NCI-H1436 (cell line): ENCODE data around the gene P2RX3.
"Not testable (repeated sequence)": the region's sequence is repeated elsewhere in the genome, so short reads cannot be mapped to it uniquely, and the experiment has no call there.

Source experiments
- DNase-seq: peaks from one replicate; lab custom pipeline; 2025; lab: John Stamatoyannopoulos, UW

P2RX3 gene

DNA sequence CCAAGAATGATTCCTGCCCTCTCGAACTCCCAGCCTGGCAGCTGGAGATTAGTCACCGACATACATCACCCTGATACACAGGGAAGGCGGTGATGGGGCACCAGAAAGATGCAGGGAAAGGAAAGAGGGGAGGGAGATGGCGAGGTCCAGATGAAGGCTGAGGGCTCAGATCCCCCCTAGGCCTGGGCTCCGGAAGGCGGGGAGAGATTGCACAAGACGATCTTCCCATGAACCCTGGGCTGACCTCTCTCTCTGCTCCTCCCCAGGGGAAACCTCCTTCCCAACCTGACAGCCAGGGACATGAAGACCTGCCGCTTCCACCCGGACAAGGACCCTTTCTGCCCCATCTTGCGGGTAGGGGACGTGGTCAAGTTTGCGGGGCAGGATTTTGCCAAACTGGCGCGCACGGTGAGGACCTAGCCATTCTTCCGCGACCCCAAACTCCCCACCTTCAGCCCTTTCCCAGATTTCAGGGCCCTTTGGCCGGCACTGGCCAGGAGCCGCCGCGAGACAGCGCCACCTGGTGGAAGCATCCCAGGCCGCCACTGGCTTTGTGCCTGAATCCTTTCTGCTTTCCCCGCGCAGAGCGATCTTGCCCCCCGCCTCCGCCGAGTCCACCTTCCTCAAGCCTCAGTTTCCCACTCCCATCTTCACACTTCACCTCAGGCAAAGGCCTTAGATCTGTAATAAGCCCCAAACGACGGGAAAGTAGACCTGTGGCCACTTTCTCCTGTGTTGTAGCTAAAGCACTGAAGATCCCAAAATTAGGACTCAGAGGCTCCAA lies 11.5 kb downstream of the P2RX3 start:
- no peak for DNase-seq

DNA sequence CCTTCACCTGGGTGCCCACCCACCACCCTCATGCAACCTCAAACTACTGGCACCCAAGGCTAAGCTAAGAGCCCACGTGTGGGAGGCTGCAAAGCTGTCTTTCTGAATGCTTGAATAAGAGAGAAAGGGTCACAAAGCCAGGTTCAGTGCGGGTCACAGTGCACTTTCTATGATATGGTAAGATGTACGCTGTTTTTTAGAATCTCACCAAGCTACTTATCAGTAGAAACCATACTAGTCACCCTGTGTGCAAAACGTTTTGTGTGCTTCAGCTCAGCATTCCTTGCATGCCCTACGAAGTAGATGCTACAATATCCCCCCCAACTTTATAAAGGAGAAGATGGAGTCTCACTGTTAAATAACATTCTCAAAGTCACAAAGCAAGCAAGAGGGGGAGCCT lies 14.9 kb downstream of the P2RX3 start:
- DNase-seq, result no peak

DNA sequence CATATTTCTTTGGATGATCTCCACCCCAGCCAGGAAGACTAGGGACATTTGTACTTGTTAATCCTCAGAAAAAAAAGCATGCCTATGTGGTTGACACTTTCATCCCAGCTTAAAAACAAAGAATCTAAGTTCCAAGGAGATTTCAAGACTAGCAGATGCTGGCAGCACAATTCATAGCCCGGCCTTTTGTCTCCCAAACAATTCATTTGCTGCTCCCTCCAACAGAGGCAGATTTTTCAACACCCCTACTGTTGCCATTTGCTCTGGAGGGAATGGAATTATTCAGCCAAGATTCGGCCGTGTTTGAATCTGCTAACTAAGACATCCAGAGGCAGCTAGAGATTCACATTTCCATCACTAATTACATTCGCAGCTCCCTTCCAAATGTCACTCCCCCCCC lies 15.3 kb downstream of the P2RX3 start:
- DNase-seq, result no peak

DNA sequence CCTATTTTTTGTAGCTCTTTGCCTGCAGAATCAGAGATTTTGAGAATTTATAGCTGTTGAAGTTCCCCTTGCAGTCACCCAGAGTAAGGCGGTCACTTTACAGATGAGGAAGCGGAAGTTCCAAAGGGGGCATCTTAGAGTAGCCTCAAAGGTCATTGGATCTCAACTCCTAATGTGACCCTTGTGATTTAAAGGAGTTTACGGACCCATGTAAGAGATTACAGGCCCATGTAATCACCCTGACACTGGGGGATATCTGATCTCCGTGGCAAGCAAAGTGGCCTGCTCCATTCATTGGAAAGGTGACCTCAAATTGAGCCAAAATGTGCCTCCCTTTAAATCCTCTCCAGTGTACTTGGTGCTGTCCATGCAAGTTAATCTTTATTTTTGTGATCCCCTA lies 15.7 kb downstream of the P2RX3 start:
- DNase-seq, result no peak

DNA sequence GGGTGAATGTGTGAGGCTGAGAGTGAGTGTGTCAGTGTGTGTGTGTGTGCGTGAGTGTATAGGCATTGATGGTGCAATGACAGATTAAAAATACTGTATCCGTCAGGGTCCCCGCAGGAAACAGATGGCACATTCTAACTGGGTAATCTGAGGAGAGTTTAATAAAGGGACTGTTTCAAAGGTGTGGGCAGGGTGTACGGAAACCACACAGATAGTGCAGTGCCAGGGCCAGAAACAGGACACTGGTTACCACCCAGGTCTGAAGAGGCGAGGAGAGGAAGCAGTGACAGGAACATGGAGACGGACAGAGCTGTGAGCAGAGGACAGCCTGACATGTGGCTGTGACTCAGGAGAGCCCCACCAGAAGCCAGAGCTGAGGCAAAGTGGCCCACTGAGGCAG lies 16.5 kb downstream of the P2RX3 start:
- DNase-seq, result no peak

DNA sequence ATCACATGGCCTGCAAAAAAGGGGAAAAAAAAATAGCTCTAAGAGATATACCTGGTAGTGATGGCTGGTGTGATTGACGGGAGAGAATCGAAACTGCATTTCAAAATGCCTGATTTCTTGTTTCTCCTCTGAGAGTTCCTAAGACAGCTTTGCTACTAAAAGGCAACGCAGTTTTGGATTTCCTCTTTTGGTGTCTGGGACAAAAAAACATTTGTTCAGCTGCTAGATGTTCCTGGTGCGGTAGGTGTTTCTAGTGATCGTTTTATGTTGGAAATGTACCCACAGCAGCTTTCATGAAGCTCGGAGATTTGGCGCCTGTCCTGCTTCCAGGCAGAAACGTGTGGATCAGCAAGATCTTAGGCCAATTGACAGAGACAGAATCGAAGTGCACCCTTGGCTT lies 18.1 kb downstream of the P2RX3 start:
- DNase-seq, result no peak

DNA sequence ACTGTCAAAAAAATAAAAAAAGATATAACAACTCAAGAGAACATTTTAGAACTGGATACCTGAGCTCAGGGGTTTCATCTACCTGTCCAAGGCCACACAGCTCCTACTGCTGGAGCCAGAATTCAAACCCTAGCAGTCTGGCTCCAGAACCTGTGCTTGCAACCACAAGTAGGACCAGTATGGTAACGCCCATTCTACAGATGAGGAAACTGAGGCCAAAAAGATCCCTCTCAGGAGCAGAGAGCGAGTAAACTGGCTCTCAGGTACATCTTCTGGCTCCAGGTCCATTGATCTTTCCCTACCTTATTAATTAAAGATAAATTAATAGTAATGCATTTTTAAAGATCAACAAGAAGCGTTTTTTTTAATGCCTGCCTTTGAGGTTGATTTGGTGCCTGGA lies 19.2 kb downstream of the P2RX3 start:
- no peak for DNase-seq

DNA sequence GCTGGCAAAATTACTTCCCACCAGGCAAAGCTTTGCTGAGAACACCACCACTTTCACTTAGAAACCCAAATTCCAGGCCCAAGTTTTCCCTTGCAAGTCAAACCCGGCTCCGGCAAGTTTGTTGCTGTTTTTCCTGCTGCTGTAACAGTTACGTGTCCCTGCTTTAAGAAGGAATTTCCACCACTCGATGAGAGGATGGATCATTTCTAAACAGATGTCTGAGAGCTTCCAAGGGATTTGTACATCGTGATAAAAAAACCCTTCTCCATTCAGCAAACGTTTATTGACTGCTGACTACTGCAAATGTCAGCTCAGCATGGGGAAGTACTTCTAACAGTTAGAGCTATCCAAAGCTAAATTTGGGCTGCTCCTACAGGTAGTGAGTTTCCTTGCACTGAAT lies 19.7 kb downstream of the P2RX3 start:
- no peak for DNase-seq

DNA sequence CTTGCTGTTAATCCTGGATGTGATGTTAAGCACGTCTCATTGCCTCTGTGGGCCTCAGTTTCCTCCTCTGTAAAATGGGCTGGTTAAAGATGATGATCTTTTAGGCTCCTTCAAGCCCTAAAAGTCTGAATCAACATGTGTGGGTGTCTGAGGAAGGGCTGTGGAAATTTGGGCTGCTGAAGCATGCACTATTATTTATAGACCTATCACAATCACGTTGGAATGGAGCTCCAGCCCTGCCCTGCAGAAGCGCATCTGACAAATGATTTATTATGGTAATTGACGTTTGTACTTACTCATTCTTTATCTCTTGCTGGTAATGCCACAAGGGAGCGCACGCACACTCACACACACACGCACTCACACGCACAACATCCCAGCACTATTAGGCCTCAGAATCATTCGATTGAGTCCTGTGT lies 20.4 kb downstream of the P2RX3 start:
- no peak for DNase-seq

DNA sequence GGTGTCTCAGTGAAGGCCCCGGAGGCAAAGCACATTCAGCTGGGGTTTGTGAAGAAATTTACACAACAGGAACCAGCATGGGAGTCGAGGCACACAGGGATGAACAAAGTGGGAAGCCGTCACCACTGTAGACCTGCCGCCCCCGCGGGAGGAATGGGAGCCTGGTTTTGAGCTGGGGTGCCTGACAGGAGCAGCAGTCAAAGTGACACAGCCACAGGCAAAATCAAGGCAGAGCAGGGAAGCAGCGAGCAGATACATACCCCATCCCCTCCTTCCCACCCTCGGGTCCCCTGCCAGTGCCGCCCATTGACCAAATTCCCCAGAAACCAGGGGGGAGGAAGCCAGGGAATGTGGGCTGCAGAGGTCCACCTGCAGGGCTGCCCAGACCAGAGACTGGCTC lies 20.8 kb downstream of the P2RX3 start:
- no peak for DNase-seq

DNA sequence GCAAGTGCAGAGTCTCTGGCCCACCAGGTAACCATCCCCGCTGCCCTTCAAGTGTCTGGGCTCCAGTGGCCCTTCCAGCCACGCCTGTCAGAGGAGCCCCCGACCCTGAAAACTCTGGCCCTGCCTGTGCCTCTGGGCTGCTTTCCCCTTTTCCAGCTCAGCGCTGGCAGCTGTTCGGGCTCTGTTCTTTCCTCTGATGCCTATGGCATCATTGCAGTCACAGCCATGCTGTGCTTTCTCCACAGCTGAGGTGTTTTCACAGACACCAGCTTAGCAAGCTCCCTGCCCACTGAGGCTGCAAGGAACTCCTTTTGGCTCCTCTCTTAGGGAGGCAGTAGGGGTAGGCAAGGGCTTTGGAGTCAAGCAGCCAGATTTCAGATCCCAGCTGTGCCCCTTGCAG lies 21.2 kb downstream of the P2RX3 start:
- DNase-seq, result no peak

DNA sequence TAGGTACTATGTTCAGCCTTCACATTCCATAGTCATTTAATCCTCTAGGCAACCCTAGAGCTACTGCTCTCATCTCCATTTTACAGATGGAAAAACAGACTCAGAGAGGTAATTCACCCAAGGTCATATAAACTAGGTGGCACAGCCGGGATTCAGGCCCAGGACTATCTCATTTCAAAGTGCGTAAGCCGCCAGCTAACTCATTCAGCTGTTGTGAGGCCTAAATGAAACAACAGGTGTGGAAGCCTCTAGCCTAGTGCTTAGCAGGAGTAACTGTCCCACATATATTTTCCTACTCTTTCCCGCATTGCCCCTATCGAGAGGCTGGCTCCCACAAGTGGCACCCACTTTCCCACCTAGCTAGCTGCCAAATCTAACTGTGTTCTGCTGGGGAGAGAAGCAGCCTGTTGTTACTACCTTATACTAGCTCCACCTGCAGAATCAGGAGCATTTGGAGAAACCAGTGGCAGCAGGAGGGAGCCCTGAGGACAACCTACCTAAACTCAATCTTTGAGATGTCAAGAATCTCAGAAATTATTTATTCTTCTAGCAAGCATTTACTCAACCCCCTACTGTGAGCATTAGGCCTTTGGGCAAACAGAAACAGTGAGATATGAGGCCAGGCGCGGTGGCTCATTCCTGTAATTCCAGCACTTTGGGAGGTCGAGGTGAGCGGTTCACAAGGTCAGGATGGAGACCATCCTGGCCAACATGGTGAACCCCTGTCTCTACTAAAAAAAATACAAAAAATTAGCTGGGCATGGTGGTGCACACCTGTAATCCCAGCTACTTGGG lies 21.9 kb downstream of the P2RX3 start:
- DNase-seq, result no peak

DNA sequence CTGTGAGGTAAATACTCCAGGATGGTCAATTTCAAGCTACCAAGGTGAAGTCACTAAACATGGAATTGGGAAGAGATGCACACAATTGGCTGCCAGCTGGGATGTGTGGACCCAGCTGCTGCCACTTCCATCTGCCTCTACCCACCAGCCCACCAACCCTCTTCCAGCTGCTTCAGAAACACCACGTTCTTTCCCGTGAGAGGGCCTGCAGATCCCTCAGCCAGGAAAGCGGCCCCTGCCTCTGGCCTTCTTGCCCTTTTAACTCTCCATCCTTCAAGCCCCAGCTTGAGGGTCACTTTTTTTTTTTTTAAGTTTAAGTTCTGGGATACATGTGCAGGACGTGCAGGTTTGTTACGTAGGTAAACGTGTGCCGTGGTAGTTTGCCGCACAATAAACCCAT lies 22.8 kb downstream of the P2RX3 start:
- no peak for DNase-seq

DNA sequence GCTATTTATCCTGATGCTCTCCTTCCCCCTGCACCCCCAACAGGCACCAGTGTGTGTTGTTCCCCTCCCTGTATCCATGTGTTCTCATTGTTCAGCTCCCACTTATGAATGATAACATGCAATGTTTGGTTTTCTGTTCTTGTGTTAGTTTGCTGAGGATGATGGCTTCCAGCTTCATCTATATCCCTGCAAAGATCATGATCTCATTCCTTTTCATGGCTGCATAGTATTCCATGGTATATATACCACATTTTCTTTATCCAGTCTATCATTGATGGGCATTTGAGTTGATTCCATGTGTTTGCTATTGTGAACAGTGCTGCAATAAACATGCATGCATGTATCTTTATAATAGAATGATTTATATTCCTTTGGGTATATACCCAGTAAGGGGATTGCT lies 23.3 kb downstream of the P2RX3 start:
- DNase-seq, result not testable (repeated sequence)

DNA sequence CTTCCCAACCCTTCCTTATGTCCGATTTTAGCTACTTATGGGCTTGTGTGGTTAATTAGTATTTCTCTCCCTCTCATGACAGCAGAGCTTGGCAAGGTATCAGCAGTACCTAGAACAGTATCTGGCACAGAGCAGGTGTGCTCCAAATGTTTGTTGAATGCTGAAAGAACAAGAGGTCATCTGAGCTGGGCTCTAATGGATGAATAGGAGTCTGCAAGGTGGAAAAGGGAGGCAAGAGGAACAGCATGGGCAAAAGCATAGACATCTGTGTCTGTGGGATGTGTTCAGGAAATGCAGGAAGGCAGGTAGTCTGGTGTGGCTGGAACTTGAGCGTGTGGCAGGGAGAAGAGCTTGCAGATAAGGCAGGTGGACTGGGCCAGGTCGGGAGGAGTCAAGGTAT lies 23.8 kb downstream of the P2RX3 start:
- DNase-seq, result no peak

DNA sequence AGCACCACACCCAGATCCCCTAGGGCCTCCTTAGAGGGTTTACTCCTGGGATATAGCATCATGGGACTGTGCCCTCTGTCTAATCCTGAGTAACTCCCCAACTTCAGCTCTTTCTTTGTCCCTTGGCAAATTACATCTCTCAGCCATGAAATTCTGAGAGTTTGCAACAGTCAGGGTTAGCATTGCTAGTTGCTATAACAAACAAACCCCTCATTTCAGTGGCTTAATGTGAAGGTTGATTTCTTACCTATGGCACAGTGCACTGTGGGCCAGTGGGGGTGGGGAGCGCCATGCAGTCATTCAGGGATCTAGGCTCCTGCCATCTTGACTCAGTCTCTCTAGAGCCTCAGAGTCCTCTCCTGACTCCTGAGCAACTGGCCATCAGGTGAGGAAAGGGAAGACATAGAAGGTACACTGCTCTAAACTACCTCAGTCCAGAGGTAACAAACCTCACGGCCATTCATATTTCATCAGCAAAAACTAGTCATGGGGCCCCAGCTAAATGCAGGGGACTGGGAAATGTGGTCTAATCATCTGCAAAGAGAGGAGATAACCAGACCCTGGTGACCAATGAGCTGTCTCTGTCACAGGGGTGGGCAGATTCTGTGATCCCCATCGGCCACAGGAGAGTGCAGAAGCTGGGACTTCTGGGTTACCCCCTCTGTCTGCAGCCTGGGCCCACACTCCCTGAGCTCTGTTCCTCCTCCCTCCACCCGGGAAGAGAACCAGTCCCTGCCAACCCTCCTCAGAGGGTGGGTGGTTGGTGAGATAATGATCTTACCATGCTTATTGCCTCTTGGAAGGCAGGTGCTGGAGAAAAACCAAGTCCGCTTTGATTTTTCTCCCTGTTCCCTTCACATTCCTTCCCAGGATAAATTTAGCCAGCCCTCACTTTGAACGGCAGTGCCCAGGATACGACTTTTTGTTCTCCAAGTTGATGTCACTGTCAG lies 25.3 kb downstream of the P2RX3 start:
- DNase-seq, result no peak

DNA sequence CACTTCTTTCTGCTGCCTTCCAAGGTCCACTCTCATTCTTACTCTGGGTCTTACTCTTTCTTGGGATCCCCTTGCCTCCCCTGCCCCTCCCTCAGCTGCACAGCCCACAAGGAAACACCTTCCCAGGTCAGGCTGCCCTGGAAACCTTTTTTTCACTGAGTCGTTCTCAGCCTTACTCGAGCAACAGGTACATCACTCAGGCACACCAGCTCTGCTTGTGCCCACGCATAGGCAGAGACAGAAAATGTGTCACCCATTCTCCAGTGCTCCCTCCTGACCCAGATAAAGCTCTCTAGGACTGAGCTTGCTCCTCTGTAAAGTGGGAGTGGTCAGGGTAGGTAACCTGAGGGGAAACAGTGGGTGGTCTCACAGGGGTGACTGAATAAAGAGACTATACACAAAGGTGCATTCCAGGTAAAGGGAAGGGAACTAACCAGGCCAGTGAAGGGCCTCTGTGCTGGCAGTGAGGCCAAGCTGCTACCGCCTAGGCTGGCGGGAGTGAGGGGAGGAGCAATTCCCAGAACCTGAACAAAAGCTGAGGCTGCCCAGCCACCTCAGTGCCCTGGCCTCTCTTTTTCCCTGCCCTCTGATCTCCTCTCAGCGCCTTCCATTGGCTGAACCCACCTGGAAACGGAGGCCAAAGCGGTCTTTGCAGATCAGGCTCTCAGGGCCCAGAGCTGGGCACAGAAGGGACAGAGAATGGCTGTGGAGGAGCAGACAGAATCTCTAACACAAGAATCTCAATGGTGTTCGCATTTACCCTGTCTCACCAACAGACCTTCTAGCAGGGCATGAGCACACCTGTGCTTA lies 26.9 kb downstream of the P2RX3 start:
- no peak for DNase-seq

DNA sequence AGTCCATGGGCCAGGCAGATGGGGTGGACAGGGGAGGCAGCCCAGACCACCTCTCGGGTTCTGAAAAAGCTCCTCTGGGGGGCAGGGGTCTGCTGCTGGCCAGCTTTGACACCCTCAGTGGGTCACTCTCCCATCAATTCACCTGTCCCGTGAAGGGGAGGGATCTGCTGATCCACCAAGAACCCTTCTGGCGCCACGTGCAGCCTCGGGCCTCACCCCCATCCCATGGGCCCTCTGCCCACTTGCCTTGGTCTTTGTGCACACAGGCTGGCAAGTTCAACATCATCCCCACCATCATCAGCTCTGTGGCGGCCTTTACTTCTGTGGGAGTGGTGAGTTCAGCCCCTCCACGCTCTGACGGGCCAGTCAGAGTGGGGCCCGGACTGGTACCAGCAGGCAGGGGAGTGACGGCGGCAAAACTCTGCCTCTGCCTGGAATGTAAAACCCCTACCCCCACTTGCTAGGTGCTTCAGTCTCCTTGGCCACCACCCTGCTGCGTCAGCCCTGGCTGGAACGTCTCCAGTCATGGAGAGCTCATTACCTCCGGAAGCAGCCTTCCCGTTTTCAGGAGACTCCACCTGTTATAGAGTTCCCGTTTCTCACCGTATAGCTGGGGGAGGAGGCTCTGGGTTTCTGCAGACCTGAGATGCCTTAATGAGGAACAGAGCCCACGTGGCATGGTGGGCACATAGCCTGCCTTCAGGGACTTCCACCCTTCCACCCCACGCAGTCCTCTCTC lies 30.1 kb downstream of the P2RX3 start:
- DNase-seq, result no peak

DNA sequence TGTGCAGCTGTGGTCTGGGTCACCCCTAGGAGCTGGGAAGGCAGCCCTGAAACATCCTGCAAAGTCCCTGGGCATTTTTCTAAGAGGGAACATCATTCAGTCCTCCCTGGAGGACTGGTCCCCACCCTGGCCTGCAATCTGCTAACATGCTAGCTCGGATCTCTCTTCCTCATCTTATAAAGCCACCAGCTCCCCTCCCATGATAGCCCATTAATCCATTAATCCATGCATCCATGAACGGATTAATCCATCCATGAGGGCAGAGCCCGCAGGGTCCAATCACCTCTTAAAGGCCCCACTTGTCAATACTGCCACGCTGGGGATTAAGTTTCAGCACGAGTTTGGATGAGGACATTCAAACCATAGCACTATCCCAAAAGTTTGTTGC lies 30.7 kb downstream of the P2RX3 start:
- DNase-seq, result no peak

DNA sequence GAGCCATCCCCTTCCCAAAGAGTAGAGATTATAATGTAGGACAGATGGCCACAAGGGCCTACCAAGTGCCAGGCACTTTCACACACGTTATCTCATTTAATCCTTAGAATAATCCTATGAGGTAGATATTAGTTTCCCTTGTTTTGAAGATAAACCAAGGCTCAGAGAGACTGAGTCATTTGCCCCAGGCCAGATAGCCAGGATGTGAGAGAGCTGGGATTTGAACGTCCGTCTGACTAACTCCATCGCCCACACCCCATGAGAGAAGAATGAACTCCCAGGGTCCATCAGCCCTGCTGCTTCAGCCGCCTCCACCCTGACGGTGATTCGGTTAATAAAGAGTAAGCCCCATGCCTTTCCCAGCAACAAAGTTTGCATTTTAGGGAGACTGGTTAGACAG lies 32.1 kb downstream of the P2RX3 start:
- no peak for DNase-seq

DNA sequence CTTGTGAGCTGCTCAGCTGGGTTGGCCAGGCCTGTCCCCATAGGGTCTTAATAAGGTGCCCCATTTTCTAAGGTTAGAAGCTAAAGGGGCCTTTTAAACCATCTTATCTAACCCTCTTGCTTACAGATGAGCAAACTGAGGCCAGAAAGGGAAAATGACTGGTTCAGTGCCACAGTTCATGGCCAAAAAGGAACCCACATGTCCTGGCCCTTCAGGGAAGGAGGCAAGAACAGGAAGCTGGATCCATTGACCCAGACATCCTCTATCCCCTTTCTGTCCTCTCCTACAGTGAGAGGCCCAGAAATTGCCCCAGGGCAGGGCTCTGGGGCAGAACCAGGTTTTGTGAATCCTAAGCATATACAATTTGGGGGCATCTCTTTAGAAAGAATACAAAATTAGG lies 32.8 kb downstream of the P2RX3 start:
- no peak for DNase-seq
